Bone marrow (tissue), 2 donors: ENCODE measurements around the gene FER.
A peak's percentile ranks its signal among the peaks of the same experiment; 100 is the strongest.
"Not testable (repeated sequence)": the region's sequence is repeated elsewhere in the genome, so short reads cannot be mapped to it uniquely, and the experiment has no call there.

Experiments used
- DNase-seq, 2 donors: peaks; one replicate each; lab custom pipeline; 2025; lab: John Stamatoyannopoulos, UW

Gene FER

GRCh38 chr5:108747111-108747773 is 455 bp upstream of the FER start:
- DNase-seq = no peak

GRCh38 chr5:108748401-108749127 is 867 bp downstream of the FER start:
- DNase-seq = peak; percentile 87 to 89

- peak in 1 of 2 donors; percentile 58 for DNase-seq
These were observed 1.6 kb downstream of the FER start for GRCh38 chr5:108749128-108749861.

GRCh38 chr5:108753331-108753730 is 5.6 kb downstream of the FER start:
- DNase-seq = no peak

- no peak for DNase-seq
These were observed 6.2 kb downstream of the FER start for GRCh38 chr5:108753877-108754276.

- no peak for DNase-seq
These were observed 12.8 kb downstream of the FER start for GRCh38 chr5:108760512-108760911.

GRCh38 chr5:108762660-108763059 is 15.0 kb downstream of the FER start:
- DNase-seq = no peak

- no peak for DNase-seq
These were observed 15.7 kb downstream of the FER start for GRCh38 chr5:108763222-108763916.

- DNase-seq = no peak
These were observed 17.9 kb downstream of the FER start for GRCh38 chr5:108765647-108766046.

- not testable (repeated sequence) for DNase-seq
These were observed 19.2 kb downstream of the FER start for GRCh38 chr5:108766916-108767315.

GRCh38 chr5:108769352-108769751 is 21.7 kb downstream of the FER start:
- no peak for DNase-seq

GRCh38 chr5:108772626-108773025 is 24.9 kb downstream of the FER start:
- no peak for DNase-seq

- no peak for DNase-seq
These were observed 25.6 kb downstream of the FER start for GRCh38 chr5:108773330-108773729.

- DNase-seq = not testable (repeated sequence)
These were observed 26.4 kb downstream of the FER start for GRCh38 chr5:108774079-108774478.

GRCh38 chr5:108777582-108777981 is 29.9 kb downstream of the FER start:
- not testable (repeated sequence) for DNase-seq

GRCh38 chr5:108784577-108784976 is 36.9 kb downstream of the FER start:
- not testable (repeated sequence) for DNase-seq

- no peak for DNase-seq
These were observed 39.2 kb downstream of the FER start for GRCh38 chr5:108786806-108787483.

GRCh38 chr5:108788142-108788541 is 40.4 kb downstream of the FER start:
- no peak for DNase-seq

GRCh38 chr5:108793207-108793606 is 45.5 kb downstream of the FER start:
- no peak for DNase-seq

- not testable (repeated sequence) for DNase-seq
These were observed 46.7 kb downstream of the FER start for GRCh38 chr5:108794349-108794748.

GRCh38 chr5:108797396-108797795 is 49.7 kb downstream of the FER start:
- no peak for DNase-seq

- DNase-seq = no peak
These were observed 50.3 kb downstream of the FER start for GRCh38 chr5:108797986-108798385.
